GM12891 (cell line): ENCODE results near the gene C6orf52.

Experiments used
- POLR2A ChIP-seq: IDR thresholded peaks from 2 replicates; pipeline ENCODE4 v1.6.1; 2011; ENCODE audit warnings: low read depth, low read length, control low read depth
- POLR2AphosphoS5 ChIP-seq: IDR thresholded peaks from 2 replicates; pipeline ENCODE4 v1.6.1; 2011; ENCODE audit warnings: low read depth, low read length, control low read depth
- TAF1 ChIP-seq: IDR thresholded peaks from 2 replicates; pipeline ENCODE4 v1.6.1; 2011; ENCODE audit warnings: low read depth, low read length, control low read depth

GRCh38 chr6:10658910-10659698 lies 35.3 kb downstream of the C6orf52 start:
- TF ChIP-seq POLR2AphosphoS5 (no peak), TAF1 (no peak), POLR2A (no peak)
